Tongue (tissue), 2 donors: Measurements from ENCODE around the gene KAZN. TPM values are rescaled to one million over a fixed set of nuclear protein-coding genes. Genes with fewer than 3 reads are reported as not detected.

Experiments used
- DNase-seq: peaks from one replicate; pipeline ENCODE4 v3.0.0-alpha.2; 2015
- total RNA-seq: library from RNA; depleted of rRNA; stranded (reverse); fragments of >200 nt; gene quantifications from one replicate; pipeline ENCODE4 v1.2.3, GENCODE V29; 2014

KAZN gene
- total RNA-seq, 1 donor from 2014 or later = 12.3 TPM

DNA sequence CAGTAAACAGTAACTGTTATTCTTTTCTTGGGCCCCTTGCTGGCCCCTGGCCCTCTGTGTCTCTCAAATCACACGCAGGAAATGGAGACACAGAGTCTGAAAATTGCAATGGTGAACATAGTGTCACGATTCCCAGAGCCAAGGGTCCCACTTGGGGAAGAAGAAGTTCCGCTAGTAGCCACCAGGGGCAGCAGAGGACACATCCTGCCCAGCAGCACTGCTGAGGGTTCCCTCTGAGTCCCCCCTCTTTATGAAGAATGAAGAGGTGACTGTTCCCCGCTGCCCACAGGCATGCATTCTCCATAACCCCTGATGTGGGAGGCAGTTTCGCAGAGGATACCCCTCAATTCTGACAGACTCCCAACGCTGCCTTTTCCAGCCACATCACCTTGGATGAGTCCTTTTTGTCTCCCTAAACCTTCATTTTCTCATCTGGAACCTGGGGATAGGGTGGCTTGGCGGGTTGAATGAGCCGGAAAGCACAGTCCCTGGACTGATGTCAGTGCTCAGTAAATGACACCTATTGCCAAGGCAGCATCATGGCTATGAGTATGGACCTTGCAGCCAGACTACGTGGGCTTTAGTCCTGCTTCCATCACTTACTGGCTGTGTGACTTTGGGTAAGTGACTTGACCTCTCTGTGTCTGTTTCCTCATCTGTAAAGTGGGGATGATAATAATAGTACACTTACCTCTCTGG lies 317.0 kb downstream of the KAZN start:
- DNase-seq = peak; percentile 81

GRCh38 chr1:14919289-14919688 lies 320.8 kb downstream of the KAZN start:
- no peak for DNase-seq

- DNase-seq = no peak
Observed at GRCh38 chr1:14919751-14920150, 321.3 kb downstream of the KAZN start.

- DNase-seq = no peak
Observed at GRCh38 chr1:14921057-14921456, 322.6 kb downstream of the KAZN start.

- no peak for DNase-seq
Observed at GRCh38 chr1:14922942-14923726, 324.6 kb downstream of the KAZN start.

DNA sequence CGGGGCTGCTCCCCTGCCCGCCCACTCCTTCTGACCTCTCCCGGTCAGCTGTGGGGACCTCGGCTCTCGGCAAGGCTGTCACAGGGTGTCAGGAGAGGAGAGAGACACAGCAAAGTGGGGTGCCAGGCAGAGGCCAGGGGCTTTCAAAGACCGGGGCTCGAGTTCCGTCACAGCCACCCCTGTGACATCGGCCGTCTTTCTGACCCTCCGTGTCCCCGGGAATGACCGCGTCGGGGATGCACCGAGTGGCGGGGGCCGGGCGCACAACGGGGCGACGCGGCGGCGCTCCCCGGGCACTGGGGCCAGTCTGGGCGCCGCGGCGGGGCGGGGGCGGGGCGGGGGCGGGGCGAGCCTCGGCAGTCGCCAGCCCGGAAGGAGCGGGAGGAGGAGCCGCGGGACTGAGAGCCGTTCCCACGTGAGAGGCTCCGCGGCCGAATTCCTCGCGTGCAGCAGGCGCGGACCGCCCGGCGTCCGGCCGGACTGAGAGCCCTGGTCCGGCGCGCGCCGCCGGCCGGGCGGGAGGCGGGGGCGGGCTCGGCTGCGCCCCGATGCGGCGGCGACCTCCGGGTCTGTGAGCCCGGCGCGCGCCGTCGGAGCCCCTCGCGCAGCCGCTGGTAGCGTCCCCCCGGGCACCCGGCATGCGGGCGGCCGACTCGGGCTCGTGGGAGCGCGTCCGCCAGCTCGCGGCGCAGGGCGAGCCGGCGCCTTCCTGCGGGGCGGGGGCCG lies 325.4 kb downstream of the KAZN start:
- peak; percentile 72 for DNase-seq

GRCh38 chr1:14924455-14925331 lies 326.2 kb downstream of the KAZN start:
- peak; percentile 74 for DNase-seq

GRCh38 chr1:14925336-14926136 lies 327.1 kb downstream of the KAZN start:
- DNase-seq = no peak

GRCh38 chr1:14926229-14926628 lies 327.7 kb downstream of the KAZN start:
- DNase-seq = no peak

- peak; percentile 61 for DNase-seq
Observed at GRCh38 chr1:14926818-14927575, 328.5 kb downstream of the KAZN start.

DNA sequence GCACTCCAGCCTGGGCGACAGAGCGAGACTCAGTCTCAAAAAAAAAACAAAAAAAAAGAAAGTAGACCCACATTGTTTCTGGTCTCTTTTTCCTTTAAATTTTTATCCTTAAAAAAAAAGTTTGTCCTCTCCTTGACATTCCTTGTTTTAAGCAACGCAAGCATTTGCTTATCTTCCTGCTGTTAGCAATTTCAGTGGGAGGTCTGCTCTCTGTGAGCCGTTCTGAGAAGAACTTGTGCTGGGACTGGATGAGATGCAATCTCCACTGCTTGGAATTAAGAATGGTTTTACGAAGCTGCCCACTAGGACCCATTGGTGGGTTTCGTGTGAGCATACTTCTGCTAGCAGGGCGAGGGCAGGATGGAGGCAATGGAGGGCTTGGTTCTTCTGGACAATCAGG lies 329.9 kb downstream of the KAZN start:
- no peak for DNase-seq

DNA sequence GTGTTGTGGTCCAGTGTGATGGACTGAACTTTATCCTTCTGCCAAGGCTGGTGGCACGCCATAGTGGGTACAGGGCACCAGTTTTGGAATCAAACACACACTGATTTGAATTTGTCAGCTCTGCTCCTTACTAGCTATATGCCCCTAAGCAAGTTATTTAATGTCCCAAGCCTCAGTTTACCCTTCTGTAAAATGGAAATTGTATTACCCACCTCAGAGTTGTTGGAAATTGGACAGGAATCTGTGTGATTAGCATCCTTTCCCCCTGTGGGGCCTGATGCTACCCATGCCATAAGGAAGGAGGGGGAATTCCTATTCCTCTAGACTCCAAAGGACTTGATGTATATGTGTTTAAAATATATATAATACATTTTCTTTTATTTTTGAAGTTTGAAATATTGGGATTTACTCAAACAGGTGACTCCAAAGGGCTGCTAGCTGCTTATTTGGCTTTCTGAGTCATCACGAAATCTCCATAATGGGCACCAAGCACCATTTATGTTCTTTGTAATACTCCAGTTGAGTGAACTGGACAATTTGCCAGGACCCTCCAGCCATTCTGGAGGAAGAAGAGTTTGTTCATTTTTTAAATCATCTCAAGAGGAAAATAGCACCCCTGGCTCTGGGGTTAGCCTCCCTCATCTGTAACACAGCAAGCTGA lies 330.5 kb downstream of the KAZN start:
- no peak for DNase-seq

GRCh38 chr1:14929547-14930246 lies 331.2 kb downstream of the KAZN start:
- DNase-seq = peak; percentile 55

DNA sequence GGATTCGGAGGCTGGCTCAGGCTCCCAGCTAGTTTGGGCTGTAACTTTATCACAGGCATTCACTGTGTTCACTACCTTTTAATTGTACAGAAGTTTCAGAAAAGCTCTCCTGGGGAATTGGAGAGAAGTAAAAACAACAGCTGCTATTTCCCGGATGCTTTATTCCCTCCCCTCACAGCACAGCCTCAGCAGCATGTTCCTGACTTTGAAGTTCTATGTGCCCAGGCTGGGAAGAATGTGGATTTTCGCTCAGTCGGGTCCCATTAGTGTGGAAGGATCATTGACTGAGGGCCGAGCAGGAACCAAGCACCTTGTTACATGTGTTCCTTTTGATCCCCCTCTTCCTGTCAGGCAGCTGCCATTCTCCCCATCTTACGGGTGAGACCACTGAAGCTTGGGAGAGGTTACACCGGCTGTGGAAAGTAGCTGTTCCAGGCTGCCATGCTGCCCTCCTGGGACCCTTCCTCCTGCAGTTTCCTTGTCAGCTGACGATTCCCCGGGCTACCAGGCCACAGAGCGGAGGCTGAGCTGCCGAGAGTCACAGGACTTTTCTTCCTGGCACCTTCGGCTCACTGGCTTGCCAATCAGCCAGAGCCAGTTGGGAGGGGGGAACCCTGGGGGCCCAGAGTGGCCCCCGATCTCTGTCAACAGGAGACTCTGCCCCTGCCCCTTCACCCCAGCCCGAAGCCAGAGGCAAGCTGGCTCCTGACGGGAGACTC lies 331.9 kb downstream of the KAZN start:
- DNase-seq = peak; percentile 59

DNA sequence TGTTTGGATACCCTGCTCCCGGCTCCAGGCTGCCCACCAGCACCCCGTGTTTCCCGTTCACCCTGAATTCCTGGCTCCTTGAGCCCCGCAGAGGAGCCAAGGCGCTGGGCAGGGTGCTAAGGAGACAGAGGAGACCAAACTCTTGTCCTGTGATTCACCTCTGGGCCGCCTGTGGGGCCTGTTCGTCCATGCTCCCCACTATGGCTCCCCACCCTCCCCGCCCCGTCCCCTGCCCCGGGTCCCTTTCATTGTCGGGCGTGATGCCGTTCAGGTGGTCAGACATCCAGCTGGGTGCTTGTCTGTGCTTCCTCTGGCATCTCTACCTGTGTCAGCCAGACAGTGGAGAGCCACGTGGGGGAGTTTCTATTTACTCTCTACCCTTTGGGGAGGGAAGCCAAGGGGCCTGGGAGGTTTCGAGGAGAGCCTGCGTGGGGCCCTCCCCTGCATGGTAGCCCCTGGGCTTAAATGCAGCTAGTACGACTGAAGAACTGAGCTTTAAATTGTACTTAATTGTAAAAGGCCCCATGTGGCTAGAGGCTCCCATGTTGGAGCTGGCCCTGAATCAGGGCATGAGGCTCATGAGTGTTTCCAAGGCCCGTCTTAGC lies 333.7 kb downstream of the KAZN start:
- DNase-seq = no peak

GRCh38 chr1:14934867-14935266 lies 336.4 kb downstream of the KAZN start:
- no peak for DNase-seq

DNA sequence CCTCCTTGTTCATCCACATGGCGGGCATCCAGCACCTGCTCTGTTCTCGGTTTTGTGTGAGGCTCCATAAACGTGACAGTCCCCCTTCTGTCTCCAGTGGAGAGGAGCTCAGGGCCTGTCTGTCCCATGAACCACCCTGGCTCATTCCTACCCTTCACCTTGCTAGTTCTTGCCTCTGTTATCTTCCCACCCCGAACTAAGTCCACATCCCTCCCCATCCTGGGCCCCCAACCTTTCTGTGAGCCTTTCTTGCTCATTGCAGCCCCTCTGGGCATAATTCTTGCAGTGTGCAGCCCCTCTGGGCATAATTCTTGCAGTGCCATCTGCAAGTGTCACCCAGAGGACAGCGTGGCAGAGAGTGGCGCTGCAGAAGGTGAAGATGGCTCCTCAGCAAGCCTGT lies 338.3 kb downstream of the KAZN start:
- DNase-seq = no peak
